Muscle of leg (tissue), 11 donors: ENCODE results near the gene RAB18. TPM values are rescaled to one million over a fixed set of nuclear protein-coding genes. Genes with fewer than 3 reads are reported as not detected.

Experiments
- DNase-seq: peaks from one replicate; pipeline ENCODE4 v3.0.0; 2013
- H3K27ac ChIP-seq: one replicate; pipeline ENCODE4 v1.5.1; 2013; ENCODE audit warnings: mild to moderate bottlenecking, low read length, control low read depth
- H3K27me3 ChIP-seq: one replicate; pipeline ENCODE4 v1.6.1; 2013; ENCODE audit warnings: low read length; ENCODE audit not compliant: control insufficient read depth, insufficient read depth
- H3K36me3 ChIP-seq: one replicate; pipeline ENCODE4 v1.6.1; 2013; ENCODE audit warnings: low read length; ENCODE audit not compliant: control insufficient read depth, insufficient read depth
- H3K4me1 ChIP-seq: one replicate; pipeline ENCODE4 v1.6.1; 2013; ENCODE audit warnings: low read length; ENCODE audit not compliant: control insufficient read depth, insufficient read depth
- H3K4me3 ChIP-seq: one replicate; pipeline ENCODE4 v1.5.1; 2013; ENCODE audit warnings: low read length, control low read depth
- H3K9me3 ChIP-seq: replicated peaks from 2 replicates; pipeline ENCODE4 v1.6.1; 2013; ENCODE audit warnings: low read depth, low read length; ENCODE audit not compliant: control insufficient read depth
- WGBS: methylation state at CpG from one replicate; pipeline ENCODE4 v1.1.5; 2013; ENCODE audit warnings: missing lambda C conversion rate; ENCODE audit not compliant: insufficient coverage; 5-methylcytosine and 5-hydroxymethylcytosine counted together
- polyA plus RNA-seq, 8 donors: library from polyadenylated mRNA; unstranded; fragments of 120-200 nt; gene quantifications; one replicate each; pipeline versions ENCODE4 v1.2.1 to v1.2.3, GENCODE V29; 2013; ENCODE audit warnings: inconsistent platforms in 1 of 8, low replicate concordance in 1 of 8; ENCODE audit not compliant: insufficient read length in 8 of 8, insufficient read depth in 1 of 8
- total RNA-seq: library from RNA; stranded (reverse); fragments of 120-200 nt; gene quantifications from one replicate; pipeline ENCODE4 v1.2.4, GENCODE V29; 2013

Gene RAB18
- total and polyA plus RNA-seq, 9 donors: 75.6 to 112 (median 95.7) TPM

DNA sequence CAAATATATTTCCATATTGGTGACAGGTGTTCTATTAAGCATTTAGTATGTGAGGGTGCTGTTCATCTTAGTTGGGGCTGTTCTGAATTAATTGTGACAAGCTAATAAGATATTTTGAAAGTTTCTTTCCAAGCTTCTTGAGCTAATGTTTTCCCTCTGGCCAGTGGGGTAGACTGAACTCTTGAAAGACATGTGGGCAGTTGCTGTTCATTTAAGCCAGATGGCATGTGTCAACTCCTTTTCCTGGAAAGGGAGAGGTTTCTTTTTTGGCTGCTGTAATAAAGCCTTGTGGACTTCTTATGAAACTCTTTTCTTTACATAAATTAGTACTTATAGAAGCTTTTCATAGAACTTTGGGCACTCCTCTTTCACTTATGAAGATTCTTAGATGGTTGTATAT lies 21.7 kb downstream of the RAB18 start:
- Histone ChIP-seq H3K9me3 (no peaks in the 10 kb centered on the region), H3K36me3 (no peaks in the 10 kb centered on the region), H3K4me1 (peaks cover 4% of the 10 kb centered on the region), H3K27ac (peak overlapping the region; percentile 74), H3K4me3 (no peak overlapping the region), H3K27me3 (no peaks in the 10 kb centered on the region)
- peak; percentile 81 for DNase-seq

DNA sequence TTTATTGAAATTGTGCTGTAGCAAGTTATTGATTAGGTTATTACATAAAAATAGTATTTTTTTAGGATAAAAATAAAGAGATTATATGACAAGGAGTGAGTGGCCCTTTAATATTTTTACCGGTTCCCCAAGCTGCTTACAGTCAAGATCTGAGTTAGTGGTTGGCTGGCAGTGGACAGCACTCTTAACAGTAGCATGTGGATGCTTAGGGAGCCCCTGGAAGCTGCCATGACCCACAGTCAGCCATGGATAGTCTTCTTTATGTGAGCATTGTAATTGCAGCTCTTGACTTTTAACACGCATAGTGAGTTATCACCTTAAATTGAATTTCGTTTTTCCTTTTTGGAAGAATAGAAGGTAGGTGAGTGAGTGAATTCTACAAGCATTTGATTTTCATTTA lies 22.1 kb downstream of the RAB18 start:
- Histone ChIP-seq H3K27me3 (no peaks in the 10 kb centered on the region), H3K9me3 (no peaks in the 10 kb centered on the region), H3K27ac (peak overlapping the region; percentile 74), H3K4me3 (no peak overlapping the region), H3K36me3 (no peaks in the 10 kb centered on the region), H3K4me1 (peaks cover 4% of the 10 kb centered on the region)
- WGBS: no CpG with 5 or more reads among the region's 3 CpGs
- peak; percentile 27 for DNase-seq

DNA sequence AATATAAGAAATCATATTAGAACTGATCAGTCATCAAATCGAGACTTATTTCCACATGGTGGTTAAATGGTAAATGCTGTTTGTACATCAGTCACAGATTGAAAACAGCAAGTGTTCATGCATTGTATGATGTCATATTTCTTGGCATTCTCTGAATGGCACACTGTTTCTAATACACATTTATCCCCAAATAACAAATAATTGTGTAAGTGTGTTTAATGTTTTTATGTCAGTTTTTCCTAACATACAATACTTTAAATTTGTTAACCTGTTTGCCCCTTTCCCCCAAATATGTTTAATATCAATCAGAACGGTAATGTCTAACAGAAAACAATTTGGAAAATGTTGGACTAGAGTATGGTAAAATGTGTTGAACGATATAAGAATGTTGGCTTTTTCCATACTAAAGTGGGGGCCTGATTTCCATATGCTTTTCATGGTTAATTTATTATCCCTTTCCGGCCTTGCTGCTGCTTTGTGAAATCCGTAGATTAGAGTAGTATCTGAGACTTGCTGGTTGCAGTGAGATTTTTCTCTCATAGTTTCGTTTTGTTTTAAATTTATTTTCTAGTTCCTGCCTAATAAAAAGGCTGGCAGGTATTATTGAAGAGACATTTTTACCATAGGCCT lies 23.7 kb downstream of the RAB18 start:
- Histone ChIP-seq H3K36me3 (no peaks in the 10 kb centered on the region), H3K27ac (peak overlapping the region; percentile 77), H3K27me3 (no peaks in the 10 kb centered on the region), H3K4me1 (peaks cover 4% of the 10 kb centered on the region), H3K9me3 (no peaks in the 10 kb centered on the region), H3K4me3 (no peak overlapping the region)
- DNase-seq: peak; percentile 65
- no CpG with 5 or more reads among the region's 6 CpGs for WGBS

DNA sequence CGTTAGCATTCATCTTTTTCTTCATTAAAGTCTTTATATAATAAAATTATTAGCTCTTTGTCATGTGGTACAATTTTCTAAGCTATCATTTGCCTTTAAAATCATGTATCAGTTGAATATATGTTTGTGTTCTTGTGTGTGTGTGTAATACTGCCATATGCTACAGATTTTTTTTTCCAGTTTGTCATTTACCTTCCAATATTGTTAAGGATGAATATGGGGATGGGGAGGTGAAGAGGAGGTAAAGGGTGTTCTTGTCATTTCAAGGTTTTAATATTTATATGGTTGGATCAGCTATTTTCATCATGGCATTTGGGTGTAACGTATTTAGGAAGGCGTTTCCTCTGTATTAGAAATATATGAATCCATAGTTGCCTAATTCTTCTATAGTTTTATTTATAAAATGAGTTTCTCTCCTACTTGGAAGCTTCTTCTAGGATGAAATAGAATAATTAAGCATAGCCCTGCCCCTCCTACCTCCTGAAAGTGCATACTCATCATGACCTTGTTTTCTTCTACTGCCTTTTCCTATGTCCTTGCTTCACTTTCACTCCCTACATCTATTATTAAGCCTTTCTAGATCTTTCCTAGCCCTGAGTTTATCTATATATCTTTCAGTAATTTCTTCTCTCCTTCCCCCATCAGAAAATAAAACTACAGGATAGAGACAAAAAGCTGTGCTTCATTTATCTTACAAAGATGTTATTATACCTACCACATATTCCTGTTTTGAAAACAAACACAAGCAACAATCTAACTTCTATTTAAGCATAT lies 25.1 kb downstream of the RAB18 start:
- Histone ChIP-seq H3K27me3 (no peaks in the 10 kb centered on the region), H3K4me3 (no peak overlapping the region), H3K4me1 (peaks cover 4% of the 10 kb centered on the region), H3K36me3 (peaks cover 2% of the 10 kb centered on the region), H3K9me3 (no peaks in the 10 kb centered on the region), H3K27ac (peak overlapping the region; percentile 56)
- no CpG with 5 or more reads among the region's 3 CpGs for WGBS
- no peak for DNase-seq

DNA sequence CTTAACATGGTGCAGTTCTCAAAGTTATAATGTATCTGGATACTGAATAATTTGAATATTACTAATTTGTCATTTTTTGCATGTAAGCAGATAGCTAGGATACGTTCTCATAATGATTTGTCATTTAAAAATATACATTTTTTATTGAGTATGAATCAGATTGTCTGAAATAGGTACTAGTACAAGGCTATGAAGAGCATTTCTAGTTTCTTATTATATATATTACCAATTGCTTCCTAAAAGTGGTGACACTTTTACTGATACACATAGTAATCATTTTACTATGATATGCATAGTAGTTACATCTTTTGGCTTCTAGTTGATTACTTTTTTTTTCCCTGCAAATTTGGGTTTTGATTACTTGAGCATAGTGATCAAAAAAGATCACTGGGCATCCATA lies 26.4 kb downstream of the RAB18 start:
- no peak overlapping the region for H3K4me3 ChIP-seq
- H3K9me3 ChIP-seq: no peaks in the 10 kb centered on the region
- peaks cover 2% of the 10 kb centered on the region for H3K4me1 ChIP-seq

DNA sequence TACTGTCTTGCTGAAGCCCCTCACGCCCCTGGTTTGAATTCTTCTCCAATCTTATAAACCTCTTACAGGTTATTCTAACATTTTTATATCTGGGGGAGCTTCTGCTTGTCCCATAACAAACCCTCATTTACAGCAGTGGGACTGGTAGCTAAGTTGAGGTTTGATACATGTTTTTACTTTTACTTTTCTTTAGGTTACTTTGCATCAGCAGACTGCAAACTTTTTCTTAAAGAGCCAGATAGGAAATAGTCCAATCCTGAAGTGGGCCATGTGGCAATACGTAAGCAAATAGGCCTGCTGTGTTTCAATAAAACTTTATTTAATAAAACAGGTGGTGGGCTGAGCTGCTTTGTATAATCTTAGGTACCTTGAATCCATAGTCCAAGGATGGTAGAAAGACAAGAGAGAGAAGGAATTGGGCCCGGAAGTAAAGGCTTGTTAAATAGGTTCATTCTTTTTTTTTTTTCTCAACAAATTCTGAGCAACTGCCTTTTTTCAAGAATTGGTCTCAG lies 27.3 kb downstream of the RAB18 start:
- H3K4me3 ChIP-seq: no peak overlapping the region
- no peak overlapping the region for H3K27ac ChIP-seq
- H3K9me3 ChIP-seq: no peaks in the 10 kb centered on the region
- WGBS: no CpG with 5 or more reads among the region's 3 CpGs
- H3K27me3 ChIP-seq: no peaks in the 10 kb centered on the region
- H3K36me3 ChIP-seq: peaks cover 18% of the 10 kb centered on the region
- DNase-seq: no peak
- H3K4me1 ChIP-seq: no peaks in the 10 kb centered on the region

More for the DNA sequence above, 26.4 kb downstream of the RAB18 start:
- no CpG with 5 or more reads among the region's 1 CpG for WGBS
- no peak overlapping the region for H3K27ac ChIP-seq
- H3K27me3 ChIP-seq: no peaks in the 10 kb centered on the region
- DNase-seq: no peak
- H3K36me3 ChIP-seq: peaks cover 12% of the 10 kb centered on the region

DNA sequence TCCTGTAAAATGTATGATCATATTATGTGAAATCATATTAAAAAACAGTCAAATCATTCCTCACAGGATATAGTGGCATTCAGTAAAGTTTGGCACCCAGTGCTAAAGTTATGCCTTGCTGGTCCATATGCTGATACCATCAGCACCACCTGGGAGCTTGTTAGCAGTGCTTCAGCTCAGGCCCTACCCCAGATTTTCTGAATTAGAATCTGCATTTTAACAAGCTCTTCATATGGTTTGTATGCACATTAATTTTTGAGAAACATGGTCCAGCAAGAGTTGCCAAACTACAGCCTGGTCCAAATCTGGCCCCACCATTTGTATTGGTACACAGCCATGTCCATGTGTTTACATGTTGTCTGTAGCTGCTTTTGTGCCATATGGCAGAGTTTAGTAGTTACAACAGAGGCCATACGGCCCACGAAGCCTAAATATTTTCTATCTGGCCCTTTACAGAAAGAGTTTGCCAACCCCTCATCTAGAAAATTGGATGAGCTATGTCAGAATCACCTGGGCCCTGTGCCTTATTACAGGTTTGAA lies 30.1 kb downstream of the RAB18 start:
- H3K4me3 ChIP-seq: no peak overlapping the region
- no peak overlapping the region for H3K27ac ChIP-seq
- no peaks in the 10 kb centered on the region for H3K4me1 ChIP-seq
- no peak for DNase-seq
- no CpG with 5 or more reads among the region's 2 CpGs for whole genome bisulfite sequencing
- peaks cover 23% of the 10 kb centered on the region for H3K36me3 ChIP-seq
- H3K27me3 ChIP-seq: no peaks in the 10 kb centered on the region
- H3K9me3 ChIP-seq: no peaks in the 10 kb centered on the region

DNA sequence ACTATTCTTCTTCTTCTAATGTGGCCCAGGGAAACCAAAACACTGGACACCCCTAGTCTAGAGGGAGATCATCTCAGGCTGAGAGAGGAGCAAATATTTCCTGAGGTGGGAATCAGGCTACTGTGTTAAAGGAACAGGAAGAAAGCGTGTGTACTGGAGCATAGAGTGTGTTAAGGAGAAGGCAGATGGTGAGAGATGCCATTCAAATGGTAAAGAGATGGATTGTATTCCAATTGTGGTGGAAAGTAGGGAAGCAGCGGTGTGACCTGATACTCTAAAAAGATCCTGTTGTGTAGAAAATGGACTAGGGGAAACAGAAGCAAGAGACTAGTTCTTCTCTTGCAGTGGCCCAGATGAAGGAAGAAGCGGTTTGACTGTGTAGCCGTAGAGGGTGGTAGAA lies 31.2 kb downstream of the RAB18 start:
- H3K27ac ChIP-seq: no peak overlapping the region
- H3K27me3 ChIP-seq: no peaks in the 10 kb centered on the region
- DNase-seq: no peak
- H3K36me3 ChIP-seq: peaks cover 23% of the 10 kb centered on the region
- H3K9me3 ChIP-seq: no peaks in the 10 kb centered on the region
- no peak overlapping the region for H3K4me3 ChIP-seq
- WGBS: 96% methylated on average over 4 of the region's 4 CpGs
- no peaks in the 10 kb centered on the region for H3K4me1 ChIP-seq

DNA sequence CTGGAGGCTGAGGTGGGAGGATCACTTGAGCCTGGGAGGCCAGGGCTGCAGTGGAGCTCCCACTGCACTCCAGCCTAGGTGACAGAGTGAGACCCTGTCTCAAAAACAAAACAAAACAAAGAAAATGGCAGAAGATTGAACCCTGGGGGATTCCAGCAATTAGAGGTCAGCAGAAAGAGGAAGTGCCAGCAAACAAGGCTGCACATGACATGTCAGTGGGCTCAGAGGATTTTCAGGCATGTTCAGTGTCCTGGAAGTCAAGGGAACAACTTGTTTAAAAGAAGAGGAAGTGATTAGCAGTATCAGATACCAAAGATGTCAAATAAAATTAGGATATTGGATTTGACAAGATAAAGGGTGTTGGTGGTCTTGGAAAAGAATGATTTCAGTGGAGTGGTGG lies 32.3 kb downstream of the RAB18 start:
- Histone ChIP-seq H3K27ac (no peak overlapping the region), H3K9me3 (no peaks in the 10 kb centered on the region), H3K36me3 (peaks cover 23% of the 10 kb centered on the region), H3K27me3 (no peaks in the 10 kb centered on the region), H3K4me3 (no peak overlapping the region), H3K4me1 (no peaks in the 10 kb centered on the region)
- no peak for DNase-seq

DNA sequence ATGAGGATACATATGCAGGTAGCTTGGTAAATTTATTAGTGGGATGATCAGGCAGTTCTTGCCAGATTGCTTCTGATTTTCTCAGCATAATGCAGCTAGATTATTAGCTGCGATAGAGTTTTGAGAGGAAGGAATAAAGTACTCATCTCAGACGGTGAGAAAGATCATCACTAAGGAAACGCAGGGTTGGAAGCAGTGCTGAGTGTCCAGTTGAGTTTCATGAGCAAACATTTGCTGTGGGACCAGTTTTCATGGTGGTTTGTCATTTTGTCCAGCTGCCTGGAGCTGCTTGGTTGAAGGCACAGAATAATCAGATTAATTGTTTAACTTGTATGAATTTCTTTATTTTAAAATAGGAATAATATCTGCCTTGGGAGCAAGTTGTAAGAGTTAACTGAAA lies 33.1 kb downstream of the RAB18 start:
- no peaks in the 10 kb centered on the region for H3K27me3 ChIP-seq

More for the DNA sequence above, 33.1 kb downstream of the RAB18 start:
- Histone ChIP-seq H3K36me3 (peaks cover 27% of the 10 kb centered on the region), H3K9me3 (no peaks in the 10 kb centered on the region), H3K4me3 (no peak overlapping the region), H3K27ac (no peak overlapping the region), H3K4me1 (no peaks in the 10 kb centered on the region)
- WGBS: 75% methylated on average over 3 of the region's 3 CpGs
- DNase-seq: no peak
